Measurements from ENCODE around the gene RSKR.
"Not testable (repeated sequence)": the region's sequence is repeated elsewhere in the genome, so short reads cannot be mapped to it uniquely, and the experiment has no call there.

The RSKR gene

DNA sequence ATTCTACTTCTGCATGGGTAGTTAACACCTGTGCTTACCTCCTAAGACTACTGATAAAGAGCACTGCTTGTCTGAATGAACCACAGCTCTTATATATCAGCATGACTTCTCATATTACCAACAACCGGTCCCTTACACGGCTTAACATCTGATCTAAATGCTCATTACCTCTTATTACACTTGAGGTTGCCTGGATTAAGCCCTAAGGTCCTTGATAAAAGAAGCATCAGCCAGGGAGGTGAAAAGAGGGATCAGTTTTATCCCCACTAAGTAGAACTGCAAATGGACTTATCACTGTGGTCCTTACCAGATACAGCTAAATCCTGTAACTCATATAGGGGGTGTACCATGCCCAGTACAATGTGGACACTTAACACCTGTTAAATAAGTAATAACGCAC lies 8.2 kb upstream of the RSKR start:
- DNase-seq (ENCODE audit: low spot score), result no peak

DNA sequence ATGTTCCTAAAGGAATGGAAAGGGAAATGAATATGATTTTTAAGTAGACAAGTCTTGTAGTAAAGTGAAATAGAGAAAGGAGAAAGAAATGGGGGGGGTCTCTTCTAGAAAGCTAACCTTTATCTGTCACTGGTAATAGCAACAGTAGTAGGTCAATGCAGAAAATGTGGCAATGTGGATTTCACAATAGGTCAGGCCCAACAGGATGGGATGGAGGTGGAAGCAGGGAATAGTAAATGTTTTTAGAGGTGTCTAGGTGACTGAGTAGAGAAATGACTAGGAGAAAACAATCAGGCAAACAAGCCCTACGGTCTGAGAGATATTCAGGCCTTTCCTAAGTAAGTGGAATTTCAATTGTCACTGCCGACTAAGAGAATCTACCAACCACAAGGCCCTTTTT lies 6.0 kb upstream of the RSKR start:
- DNase-seq (ENCODE audit: low spot score), result peak; percentile 20

DNA sequence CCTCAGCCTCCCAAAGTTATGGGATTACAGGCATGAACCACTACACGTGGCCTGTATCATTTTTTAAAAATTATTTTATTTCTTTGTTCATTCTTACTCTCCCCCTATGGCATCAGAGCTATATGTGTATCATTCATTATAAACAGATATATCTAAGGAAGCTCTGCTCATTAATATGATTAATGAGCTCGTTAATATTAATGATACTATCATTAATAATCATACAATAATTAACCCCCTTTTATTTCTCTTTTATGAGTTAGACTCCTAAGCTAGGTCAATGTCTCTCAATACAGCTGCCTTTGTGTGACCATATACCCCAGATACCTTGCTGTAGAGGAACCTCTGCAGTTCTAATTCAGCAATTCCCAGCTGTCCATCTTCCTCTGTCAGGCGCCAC lies 4.5 kb upstream of the RSKR start:
- no peak for DNase-seq (ENCODE audit: low spot score)

DNA sequence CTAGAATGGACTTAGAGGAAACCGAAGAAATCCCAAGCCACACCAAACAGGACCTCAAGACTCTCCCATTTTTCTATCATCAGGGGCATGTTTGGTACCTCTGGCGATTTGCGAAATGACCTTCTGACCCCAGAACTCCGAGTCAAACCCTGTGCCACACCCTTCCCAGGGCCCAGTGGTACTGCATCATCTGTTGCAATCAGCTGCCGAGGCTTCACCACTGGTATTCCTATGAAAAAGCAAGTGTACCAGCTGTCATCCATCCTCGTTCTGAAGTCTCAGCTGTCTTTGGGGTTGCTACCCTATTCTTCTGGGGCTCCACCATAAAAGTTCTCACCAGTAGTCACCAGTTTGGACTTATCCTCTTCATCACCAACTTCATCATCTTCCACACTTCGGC lies 2.3 kb upstream of the RSKR start:
- no peak for DNase-seq (ENCODE audit: low spot score)

DNA sequence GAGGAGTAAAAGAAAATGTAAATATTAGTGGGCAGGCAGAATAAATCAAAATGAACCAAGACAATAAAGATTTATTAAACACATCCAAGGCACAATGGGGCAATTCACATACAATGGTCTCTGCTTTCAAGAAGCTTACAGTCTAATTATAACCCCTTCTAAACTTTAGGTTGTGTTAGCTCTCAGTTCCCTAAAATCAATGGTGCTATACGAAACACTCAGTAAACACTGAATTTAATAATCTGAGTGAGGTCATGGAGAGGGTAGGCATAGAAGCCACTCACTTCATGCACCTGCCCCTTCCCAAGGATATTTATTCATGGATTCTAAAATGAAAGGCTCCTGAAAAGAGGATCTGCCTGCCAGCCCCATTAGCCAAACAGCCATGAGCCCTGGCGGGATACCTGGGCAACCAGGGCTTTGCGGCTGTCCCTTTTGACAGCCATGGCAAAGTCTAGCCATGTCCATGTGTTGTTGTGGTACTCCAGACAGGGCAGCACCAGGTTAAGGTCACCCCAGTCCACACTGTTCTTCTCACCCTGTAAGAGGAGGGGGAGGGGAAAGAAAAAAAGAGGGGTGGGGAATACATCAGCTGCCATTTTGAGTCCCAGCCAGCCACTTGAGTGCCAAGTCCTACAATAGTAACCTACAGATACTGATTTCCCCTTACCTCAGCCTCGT lies 1.4 kb upstream of the RSKR start:
- DNase-seq (ENCODE audit: low spot score), result no peak

DNA sequence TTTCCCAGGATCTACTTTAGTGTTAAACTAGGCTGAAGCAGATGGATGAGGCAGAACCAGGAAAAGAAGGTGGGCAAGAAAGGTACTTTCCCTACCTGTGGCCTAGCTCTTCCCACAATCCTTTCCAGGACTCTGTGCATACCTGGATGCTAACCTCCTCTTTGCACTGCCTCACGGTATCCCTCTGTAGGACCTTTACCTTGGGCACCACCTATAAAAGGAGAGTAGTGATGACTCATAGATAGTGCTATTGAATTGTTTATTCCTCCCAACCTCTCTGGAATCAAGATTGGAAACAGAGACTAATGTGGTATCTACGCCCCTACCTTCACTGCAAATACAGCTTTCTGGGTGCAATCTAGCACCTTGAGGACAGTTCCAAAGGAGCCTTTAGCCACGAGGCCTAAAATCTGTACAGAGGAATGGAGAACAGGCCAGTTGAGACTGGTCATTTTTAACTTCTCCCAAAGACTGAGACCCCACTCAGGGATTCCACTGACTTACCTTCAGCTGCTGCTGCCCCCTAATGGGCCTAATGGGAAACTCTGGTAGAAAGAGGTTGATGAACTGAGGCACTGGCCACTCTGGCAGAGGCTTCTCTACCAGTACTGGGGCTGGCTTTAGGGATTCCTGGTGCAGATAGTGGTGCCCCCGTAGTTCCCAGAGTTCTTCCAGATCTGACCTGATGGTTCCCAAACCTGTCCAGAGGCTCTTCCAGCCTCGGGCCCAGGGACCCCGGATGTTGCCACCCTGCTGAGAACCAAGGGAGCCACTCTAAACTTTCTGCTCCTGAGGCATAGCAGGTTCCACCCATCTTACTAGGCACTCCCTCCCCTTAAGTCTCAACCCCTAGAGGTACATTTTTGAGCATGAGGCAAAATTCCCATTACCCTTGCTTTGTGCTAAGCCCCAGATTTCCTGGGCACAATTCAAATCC lies 781 bp downstream of the RSKR start:
- DNase-seq (ENCODE audit: low spot score), result peak; percentile 72

DNA sequence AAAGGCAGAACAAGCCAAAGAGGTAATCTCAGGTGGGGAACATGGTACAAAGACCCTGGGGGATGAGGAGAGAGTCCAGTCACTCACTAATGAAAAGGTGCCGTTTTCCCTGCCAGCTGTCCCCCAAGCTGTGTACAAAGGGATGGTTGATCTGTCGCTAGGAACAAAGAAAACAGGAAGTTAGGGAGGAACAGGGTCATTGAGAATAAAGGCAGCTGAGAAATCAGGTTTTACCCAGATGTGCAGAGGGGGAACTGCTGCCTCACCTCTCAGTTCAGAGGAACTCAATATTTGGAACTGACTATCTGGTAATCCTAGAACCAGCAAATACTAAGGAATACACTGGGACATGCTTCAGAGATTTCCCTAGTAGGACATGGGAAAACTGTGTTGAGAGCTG lies 1.5 kb downstream of the RSKR start:
- no peak for DNase-seq (ENCODE audit: low spot score)

DNA sequence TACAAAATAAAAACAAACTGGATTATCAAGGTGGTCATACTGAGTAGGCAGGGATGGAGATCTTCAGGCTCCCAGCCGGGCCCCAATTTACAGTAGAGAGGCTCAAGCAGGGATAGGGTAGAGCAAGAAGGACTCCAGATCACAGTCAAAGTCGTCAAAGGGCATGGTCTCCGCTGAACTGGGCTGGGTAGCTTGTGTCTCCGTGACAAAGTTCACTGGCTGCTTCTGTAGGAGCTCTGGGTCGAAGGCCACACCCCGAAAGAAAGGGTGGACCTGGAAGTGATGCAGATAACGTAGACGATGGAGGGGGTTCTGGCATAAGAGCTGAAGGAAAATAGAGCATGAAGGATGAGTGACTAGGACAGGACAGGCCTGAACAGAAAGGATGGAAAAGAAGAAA lies 3.6 kb downstream of the RSKR start:
- DNase-seq (ENCODE audit: low spot score), result no peak

DNA sequence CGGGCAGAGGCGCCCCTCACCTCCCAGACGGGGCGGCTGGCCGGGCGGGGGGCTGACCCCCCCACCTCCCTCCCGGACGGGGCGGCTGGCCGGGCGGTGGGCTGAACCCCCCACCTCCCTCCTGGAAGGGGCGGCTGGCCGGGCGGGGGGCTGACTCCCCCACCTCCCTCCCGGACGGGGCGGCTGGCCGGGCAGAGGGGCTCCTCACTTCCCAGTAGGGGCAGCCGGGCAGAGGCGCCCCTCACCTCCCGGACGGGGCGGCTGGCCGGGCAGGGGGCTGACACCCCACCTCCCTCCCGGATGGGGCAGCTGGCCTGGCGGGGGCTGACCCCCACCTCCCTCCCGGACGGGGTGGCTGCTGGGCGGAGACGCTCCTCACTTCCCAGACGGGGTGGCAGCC lies 10.0 kb downstream of the RSKR start:
- DNase-seq (ENCODE audit: low spot score), result not testable (repeated sequence)

DNA sequence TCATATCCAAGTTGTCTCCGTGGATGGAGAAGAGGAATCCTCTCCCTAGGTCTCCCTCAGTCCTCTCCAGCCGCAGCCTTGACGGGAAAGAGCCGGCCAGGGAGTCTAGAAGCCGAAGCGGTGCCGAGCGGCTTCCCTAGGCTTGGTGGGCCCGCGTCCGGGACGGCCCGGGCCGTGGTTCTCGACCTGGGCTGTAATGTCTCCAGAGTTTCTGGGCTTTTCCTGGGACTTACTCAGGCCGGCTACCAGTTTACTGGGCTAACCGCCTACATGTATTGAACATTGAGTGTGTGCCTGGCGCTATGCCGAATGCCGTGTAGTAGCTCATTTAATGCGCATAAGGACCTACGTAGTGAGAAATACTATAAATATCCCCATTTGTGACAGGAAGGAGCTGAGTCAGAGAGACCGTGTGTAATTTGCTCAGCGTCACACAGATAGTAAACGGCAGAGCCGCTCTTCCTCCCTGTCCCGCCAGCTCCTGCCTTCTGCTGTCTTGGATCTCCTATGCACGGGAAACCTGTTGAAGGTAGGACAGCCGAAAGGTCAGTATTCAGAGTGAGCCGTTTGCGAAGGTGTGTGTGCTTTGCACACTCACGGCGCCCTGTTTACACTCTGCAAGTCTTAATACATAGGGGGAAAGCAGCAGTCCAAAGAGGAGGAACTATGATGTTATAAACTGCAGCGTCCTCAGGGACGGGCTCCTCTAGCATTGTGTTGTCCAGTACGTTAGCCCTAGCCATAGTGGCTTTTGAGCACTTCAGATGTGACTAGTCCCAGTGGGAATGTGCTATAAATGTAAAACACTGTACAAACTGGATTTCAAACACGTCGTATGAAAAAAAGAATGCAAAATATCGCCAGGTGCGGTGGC lies 14.4 kb downstream of the RSKR start:
- peak; percentile 56 for DNase-seq (ENCODE audit: low spot score)

DNA sequence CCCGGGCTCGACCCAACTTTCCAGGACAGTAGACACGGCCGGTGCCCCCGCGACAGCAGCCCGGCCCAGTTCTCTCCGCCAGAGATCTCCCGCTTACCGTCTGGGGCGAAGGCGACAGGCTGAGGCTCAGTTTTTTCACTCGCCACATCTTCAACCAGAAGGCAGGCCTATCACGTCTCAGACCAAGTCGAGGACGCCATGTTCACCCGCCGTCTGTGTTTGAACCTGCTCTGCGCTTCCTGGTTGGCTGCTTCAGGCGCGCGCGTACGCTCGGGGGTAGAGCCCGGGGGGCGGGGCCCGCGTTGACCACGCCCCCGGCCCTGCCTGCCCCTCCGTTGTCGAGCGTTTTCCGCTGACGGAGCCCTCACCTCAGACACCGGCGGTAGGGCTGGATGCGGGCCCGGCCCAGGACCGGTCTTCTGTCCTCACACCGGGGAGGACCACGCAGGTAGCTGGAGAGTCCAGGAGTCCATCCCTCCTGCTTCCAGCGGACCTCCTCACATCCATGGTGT lies 15.1 kb downstream of the RSKR start, which contains the start of gene SPAG5:
TSS of gene SPAG5 (minus strand) at position 227 of the 512 bp plus-strand sequence. CDS start at position 148, 79 bp downstream.
- peak; percentile 93 for DNase-seq (ENCODE audit: low spot score)

DNA sequence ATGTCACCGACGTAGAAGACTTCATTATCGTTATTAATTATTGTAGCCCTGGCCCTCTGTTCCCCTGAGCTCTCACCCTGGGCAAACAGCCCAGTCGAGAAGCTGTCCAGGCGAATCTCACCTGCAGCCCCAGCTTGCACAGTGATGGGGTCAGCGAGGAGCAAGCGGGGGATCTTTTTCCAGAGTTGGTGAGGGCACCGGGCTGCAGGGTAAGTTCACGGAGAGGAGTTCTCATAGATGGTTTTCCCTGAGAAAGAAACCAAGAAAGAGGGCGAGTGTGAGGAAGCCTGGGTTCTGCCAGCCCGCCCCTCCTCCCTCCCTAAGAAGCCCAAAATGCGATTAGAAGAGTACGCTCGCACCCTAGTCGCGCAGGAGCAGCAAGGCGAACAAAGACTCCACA lies 15.6 kb downstream of the RSKR start:
- no peak for DNase-seq (ENCODE audit: low spot score)

DNA sequence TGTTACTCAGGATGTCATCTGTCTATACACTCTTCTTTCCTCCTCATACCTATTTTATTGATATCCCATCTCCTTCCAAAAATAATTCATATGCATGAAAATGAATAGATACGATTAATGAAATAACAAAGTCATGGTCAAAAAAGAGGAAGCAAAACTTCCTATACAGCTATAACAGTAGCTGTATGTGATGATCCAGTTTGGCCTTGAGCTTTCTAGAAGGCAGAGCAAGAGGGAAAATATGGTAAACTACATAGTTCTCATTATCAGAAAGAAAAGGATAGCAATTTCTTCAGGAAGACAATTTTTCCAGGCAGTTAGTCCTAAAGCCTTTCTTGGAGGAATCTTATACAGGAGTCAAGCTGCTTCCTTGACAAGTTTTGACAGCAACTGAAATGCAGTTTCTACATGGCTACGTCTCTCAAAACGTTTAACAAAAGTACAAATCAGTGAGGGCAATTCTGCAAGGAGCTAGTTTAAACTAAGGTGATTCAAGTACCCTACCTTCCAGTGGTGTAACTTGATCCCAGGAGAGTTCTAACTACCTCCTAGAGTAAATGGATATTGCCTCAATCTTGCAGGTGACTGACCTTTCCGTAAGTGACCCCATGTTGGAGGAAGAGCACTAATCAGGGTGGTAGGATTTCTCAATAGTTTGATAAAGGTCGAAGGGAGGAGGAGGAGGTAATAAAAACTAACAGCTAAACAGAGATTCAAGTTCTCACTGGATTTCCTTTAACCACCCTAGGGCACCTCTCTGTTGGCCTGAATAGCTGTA lies 16.2 kb downstream of the RSKR start:
- DNase-seq (ENCODE audit: low spot score), result peak; percentile 57

DNA sequence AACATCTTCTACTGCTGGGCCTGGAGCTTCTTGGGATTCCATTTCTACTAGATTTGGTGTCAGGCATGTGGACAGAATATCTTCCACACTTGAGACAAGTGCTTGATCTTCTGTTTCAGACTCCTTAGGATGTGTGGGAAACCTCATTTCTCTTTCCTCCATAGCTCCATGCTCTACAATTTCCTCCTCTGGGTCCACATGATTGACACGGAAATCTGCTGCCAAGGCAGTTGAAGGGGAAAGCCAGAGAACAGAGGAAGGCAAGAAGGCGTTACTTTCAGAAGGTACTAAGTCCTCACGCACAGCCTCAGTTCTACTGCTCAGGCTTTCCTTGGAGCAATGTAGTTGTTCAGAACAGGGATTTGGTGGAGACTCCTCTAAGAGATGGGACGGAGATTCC lies 21.7 kb downstream of the RSKR start:
- DNase-seq (ENCODE audit: low spot score), result no peak

DNA sequence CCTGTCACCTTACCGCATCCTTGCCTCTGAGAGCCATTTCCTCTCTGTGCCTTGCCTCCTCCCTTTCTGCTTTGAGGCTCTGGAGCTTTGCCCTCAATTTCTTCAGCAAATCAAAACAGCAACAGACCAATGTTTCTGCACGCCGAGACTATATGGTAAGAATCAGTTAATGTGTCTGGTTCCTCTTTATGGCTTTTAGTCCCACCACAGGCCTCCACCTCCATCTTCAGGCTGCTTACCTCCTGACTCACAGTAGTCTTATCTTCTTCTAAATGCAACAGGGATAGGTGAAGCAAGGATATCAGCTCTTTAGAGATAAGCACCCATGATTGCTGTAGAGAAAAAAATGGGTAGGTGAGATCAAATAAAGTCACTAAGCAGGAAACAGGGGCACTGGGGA lies 28.1 kb downstream of the RSKR start:
- no peak for DNase-seq (ENCODE audit: low spot score)

DNA sequence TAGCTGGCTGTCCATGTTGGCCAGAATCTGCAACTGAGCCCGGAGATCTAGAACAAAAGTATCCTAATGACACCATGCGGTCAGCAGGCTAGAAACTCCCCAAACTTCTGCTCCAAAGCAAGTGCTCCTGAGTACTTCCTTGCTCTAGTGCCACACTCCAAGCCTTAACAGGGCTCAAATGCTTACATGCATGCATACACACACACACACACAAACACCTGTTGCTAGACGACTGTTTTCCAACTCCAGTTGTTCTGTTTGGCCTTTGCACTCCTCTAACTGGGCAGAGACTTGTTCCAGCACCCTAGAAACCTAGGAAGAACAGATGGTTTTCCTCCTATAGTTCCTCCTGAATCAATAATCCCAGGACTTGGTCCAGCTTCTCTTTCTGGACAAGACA lies 29.6 kb downstream of the RSKR start:
- DNase-seq (ENCODE audit: low spot score), result no peak

DNA sequence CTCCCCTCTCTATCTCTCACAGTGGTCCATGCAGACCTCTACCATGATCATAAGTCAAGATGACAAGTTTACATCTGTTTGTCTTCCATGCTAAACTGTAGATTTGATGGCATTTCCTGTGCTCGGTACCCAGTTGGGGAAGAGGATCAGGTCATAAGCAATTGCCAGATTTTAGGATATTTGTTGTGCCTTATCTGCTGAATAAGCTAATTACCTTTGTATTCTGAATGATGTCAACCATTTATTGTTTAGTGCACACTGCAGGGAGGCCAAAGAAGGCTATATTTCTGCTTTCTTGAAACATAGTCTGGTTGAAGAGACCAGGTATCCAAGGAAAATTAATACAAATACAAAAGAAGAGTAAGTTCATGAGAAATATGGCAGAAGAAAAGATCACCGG lies 31.5 kb downstream of the RSKR start:
- DNase-seq (ENCODE audit: low spot score), result no peak

DNA sequence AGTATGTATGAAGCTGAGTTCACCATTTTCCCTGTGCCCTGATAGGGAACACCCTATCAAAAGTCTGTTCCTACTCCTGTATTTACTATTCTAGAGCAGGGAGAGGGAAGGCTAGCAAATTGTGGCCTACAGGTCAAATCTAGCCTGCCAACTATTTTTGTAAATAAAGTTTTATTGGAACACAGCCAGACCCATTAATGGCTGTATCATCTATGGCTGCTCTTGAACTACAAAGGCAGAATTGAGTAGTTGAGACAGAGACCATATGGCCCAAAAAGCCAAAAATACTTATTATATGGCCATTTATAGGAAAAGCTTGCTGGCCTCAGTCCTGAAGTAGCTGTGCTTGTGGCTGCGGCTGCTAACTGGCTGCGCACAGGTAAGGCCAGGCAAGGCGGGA lies 33.0 kb downstream of the RSKR start:
- no peak for DNase-seq (ENCODE audit: low spot score)

DNA sequence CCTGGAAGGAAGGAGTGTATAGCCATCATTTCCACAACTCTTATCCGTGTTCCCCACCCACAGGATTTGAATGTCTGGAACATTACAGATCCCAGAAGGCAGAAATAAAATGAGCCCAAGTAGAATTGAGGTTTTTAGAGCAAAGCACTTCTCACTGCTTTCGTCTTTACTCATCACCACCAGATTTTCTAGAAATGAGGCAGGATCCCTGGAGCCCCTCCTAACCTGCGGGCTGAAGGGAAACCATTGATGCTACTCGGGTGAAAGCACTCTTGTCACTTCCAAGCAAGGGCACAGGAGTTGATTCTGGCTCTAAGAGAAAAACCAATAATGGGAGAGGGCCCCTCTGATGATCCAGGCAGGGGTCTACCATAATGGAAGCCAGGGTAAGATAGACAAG lies 34.5 kb downstream of the RSKR start:
- DNase-seq (ENCODE audit: low spot score), result no peak

DNA sequence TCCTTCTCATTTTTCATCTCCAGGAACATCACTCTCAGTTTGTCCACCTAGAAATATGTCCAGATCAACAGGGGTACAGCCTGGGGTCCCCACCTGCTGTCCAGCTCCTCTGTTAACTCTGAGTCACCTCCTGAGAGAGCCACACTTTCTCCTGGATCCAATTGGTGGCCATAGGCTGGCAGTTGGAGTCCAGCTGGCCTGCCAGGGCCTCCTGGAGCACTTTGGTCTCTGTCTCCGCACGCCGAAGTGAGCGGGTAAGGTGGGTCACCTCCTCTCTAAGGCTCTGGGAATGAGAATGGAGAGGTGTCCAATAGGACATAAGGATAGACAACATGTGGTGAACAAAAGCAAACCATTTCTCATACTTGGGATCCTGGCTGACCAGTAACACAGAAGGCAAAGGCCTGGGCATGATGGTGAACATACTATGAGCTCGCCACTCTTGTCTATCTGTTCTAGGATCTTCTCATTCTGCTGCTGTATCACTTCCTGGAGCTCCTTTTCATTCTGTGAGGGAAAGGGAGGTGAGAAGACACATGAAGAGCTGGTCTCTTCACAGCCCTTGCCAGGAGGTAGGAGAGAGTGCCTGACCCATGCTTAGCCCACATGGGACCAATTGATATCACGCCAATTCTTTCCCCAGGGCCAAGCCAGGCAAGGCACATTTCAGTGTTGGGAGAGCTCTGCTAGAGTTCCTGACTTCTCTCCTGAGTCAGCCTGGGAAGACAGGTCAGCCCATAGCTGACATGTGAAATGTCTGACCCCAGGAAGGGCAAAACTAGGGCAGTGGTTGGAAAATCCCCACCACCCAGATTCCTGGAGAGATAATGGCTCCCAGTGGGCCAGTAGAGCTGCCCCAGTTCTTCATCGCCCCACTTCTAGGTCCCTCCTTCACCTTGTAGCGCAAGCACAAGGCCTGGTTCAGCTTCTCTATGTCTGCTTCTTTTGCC lies 35.5 kb downstream of the RSKR start:
- DNase-seq (ENCODE audit: low spot score), result no peak
